Activated CD4-positive, CD25-positive, alpha-beta regulatory T cell treated with anti-CD3 and anti-CD28 coated beads, Interleukin-2, amount 50 U/mL, for 24 hours (primary cell): ENCODE data around the gene DAGLA.

Experiments
- ATAC-seq, 2 donors: fragments of 150-1000 bp; cut with Tn5 transposase; one replicate each; pipeline ENCODE4 v1.10.0; 2021; ENCODE audit warnings: mild to moderate bottlenecking in 1 of 2, moderate library complexity in 1 of 2

The DAGLA gene

GRCh38 chr11:61711498-61711897, 31.3 kb downstream of the DAGLA start:
- no peak for ATAC-seq

GRCh38 chr11:61712314-61712713, 32.1 kb downstream of the DAGLA start:
- ATAC-seq, result no peak

GRCh38 chr11:61712846-61713245, 32.7 kb downstream of the DAGLA start:
- ATAC-seq, result no peak

DNA sequence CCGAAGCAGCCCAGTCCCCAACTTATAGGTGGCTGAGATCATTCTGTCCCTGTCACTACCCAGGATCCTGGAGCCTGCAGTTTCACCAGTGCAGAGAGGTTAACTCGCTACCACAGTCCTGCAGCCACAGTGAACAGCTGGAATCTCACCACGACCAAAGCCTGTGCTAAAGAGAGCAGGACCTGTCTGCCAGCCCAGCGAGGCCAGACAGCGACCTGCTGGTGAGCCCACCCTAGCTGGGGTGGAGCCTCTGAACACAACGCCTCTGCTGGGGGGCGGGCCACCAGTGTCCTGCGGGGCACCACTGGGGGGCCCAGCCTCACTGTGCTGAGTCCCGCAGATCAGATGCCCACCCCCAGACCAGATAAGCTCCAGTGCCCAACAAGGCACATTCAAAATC, 33.3 kb downstream of the DAGLA start:
- ATAC-seq, result no peak

DNA sequence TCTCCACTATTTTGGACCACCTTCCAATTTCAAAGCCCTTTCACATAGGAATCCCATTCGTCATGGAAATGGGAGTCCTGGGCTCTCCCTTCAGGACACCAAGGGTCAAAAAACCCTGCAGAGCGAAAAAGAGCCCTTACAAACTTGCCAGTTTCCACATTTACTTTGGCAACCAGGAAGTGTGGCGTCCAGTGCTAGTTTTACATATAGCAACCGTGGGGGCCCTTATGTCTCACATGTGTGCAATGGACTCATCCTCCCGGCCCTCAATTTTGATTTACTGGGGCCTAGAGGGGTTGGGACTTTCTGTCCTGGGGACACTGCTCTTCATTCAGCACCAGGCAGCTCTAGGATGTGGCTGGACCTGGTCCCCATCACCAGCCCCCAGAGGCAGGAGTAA, 33.7 kb downstream of the DAGLA start:
- ATAC-seq, result no peak

DNA sequence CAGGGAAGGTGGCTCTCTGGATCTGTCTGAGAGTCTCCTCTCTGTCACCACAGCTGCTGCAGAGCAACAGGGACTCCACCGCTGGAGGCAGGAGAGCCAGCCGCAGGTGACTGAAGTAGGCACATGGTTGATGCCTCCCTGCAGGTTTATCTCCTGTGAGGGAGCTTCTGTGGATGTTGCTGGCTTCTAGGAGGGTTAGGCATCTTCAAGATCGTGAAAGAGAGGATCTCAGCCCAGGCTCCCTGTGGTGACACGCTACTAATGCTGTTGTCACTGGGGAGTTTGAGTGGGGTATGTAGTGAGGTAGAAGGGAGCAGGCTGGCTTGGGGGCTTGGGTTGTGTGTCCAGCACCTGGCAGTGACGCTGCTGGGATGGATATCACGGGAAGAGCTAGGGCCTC, 34.1 kb downstream of the DAGLA start:
- ATAC-seq, result no peak

GRCh38 chr11:61714916-61715315, 34.7 kb downstream of the DAGLA start:
- no peak for ATAC-seq

DNA sequence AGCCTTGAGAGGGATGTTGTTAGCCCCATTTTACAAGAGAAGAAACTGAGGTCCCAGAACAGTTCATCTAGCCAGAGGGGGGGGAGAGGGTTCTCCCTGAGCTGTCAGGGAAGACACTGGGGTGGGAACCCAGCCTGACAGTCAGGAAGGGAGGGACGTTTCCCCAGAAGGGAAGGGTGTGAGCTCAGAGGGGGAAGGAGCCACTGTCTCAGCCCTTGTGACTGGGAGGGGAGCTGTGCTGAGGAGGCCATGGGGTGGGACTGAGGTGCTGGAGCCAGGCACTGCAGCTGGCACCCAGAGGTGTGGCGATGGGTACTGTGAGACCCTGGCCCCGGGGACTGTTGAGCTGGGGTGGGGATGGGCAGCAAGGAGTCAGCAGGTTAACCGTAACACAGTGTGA, 35.7 kb downstream of the DAGLA start:
- no peak for ATAC-seq

GRCh38 chr11:61716478-61717285, 36.5 kb downstream of the DAGLA start:
- no peak for ATAC-seq

DNA sequence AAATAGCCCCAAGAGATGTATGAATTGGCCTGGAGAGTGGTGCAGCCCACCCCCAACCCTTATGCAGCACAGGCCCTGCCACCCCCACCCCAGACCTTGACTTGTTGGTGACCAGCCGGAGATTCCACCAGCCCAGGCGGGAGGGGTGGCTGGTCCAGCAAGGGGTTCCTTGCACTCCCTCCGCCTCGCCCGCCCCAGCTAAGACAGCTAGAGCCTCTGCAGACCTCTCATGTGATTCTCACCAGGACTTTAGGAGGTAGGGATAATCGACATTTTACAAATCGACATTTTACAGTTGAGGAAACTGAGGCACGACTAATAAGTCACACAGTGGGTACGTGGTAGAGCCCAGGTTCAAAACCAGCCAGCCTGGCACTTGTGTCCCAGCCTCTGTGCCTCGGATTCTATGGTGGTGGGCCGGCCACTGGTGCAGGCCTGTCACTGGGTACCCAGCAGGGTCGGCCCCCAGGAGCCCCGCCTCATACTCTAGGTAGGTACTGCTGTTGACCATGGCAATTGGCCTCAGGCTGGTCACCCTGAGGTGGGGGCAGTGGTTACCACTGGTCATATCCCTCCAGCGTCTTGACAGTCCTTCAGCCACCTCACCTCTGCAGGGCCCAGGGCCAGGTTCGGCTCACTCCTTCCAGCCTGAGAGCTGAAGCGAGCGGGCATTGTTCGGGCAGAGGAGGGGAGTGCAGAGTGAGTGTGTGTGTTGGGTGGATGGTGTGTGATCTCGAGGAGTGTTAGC, 37.3 kb downstream of the DAGLA start:
- ATAC-seq, result no peak

- ATAC-seq, result no peak
These were observed 37.9 kb downstream of the DAGLA start for GRCh38 chr11:61718046-61718531.

GRCh38 chr11:61718621-61719302, 38.6 kb downstream of the DAGLA start:
- no peak for ATAC-seq

DNA sequence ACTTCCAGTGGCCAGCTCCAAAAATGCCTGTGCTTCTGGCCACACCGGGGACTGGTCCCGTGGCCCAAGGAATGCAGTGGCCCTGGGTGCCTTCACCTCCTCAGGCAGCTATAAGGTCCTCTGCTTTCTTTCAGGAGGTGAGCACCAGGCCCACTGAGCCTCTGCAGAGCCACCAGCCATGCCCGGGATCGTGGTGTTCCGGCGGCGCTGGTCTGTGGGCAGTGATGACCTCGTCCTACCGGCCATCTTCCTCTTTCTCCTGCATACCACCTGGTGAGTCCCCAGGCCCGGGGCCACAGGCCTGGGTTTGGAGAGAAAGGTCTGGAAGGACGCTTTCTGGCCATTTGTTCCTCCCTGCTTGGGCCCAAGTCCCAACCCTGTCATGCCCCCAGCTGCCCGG, 39.8 kb downstream of the DAGLA start:
- no peak for ATAC-seq

DNA sequence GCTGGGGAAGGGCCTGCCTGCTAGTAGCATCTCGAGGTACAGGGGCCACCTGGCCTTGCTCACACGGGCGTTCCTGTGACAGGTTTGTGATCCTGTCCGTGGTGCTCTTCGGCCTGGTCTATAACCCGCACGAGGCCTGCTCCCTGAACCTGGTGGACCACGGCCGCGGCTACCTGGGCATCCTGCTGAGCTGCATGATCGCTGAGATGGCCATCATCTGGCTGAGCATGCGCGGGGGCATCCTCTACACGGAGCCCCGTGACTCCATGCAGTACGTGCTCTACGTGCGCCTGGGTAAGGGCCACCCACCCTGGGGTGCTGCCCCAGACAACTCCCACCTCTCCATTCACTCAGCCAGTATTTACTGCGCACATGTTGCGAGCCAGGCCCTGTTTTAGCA, 40.4 kb downstream of the DAGLA start:
- ATAC-seq, result no peak

GRCh38 chr11:61724437-61724836, 44.2 kb downstream of the DAGLA start:
- ATAC-seq, result no peak

- no peak for ATAC-seq
These were observed 45.6 kb downstream of the DAGLA start for GRCh38 chr11:61725781-61726231.

DNA sequence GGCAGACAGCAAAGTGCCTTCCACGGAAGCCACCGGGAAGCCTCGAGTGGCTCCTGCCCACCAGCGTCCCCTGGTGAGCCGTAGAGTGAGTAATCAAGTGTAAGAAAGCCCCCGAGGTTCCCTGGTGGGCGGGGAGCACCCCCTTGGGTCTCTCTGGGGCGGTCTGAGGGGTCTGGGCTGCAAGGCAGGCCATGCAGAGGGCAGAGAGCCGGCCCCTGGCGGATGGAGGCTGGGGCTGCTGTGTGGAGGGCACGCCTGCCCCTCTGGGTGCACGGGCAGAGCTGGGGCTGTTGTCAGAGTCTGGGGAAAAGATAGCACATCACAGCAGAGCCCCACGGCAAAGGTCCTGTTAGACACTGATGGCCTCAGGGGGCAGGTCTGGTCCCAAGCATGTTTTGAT, 46.6 kb downstream of the DAGLA start:
- no peak for ATAC-seq

GRCh38 chr11:61727401-61727811, 47.2 kb downstream of the DAGLA start:
- ATAC-seq, result no peak

GRCh38 chr11:61728066-61728939, 48.1 kb downstream of the DAGLA start:
- ATAC-seq, result no peak

- ATAC-seq, result no peak
These were observed 48.7 kb downstream of the DAGLA start for GRCh38 chr11:61728940-61729219.

- ATAC-seq, result no peak
These were observed 50.2 kb downstream of the DAGLA start for GRCh38 chr11:61730240-61730994.
